ENCODE data around the gene BCKDHB.

BCKDHB gene

DNA sequence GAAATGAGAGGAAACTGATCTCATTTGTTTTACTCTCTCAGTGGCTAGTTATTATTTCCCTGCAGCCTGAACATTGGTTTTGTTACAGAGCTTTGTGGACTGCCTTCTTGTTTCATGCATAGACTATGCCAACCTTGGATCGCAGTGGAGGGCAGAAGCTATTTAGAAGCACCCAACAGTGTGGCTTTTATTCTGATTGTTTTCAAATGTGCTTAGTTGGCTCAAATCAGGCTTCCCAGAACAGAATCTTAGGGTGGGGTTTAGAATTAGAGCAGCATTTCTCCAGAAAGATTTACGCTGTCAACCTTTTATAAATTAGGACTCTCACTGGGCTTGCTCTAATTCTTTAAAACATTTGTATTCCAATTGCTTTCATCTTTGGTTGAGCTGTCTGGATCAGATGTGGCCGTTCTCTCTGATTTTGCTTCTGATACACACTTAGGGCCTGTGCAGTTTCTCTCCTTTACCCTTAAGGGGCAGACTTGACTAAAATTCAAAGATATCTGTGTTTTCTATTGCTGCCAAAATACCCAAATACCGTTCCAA, 210.3 kb downstream of the BCKDHB start:
- H3K9me3 ChIP-seq (ENCODE audit: severe bottlenecking), result no peaks in the 10 kb centered on the region
- DNase-seq (ENCODE audit: low spot score), result no peak
- no peaks in the 10 kb centered on the region for H3K27me3 ChIP-seq (ENCODE audit: insufficient read depth, poor library complexity, severe bottlenecking)
- no peak for ATAC-seq (ENCODE audit: low read depth)
- no peaks in the 10 kb centered on the region for H3K36me3 ChIP-seq (ENCODE audit: low read depth)
- no peaks in the 10 kb centered on the region for H3K4me1 ChIP-seq (ENCODE audit: insufficient read depth, poor library complexity, severe bottlenecking)
- H3K27ac ChIP-seq (ENCODE audit: poor library complexity, severe bottlenecking), result no peak overlapping the region
- no peak for TF ChIP-seq CTCF (IDR thresholded peaks at IDR 0.05; ENCODE audit: poor library complexity, severe bottlenecking)
- H3K4me3 ChIP-seq (ENCODE audit: severe bottlenecking), result no peak overlapping the region

DNA sequence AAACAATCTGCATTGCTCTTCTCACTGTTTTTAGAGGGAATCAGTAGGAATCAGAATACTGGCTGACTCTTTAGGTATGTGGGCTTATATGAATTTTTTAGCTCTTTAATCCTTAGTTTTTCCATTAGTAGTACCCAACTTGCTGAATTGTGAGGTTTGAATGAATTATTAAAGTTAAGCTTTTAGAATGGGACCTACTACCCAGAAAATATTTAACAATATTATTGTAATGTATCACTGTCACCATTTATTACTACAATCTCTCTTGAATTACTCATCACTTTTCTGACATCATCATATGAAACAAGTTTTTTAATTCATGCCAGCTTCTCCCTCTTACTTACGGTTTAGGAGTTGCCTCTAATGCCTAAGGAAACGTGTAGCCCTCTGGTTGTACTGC, 212.7 kb downstream of the BCKDHB start:
- no peak overlapping the region for H3K27ac ChIP-seq (ENCODE audit: poor library complexity, severe bottlenecking)
- no peaks in the 10 kb centered on the region for H3K4me1 ChIP-seq (ENCODE audit: insufficient read depth, poor library complexity, severe bottlenecking)
- DNase-seq (ENCODE audit: low spot score), result no peak
- TF ChIP-seq CTCF (IDR thresholded peaks at IDR 0.05; ENCODE audit: poor library complexity, severe bottlenecking), result no peak
- H3K9me3 ChIP-seq (ENCODE audit: severe bottlenecking), result no peaks in the 10 kb centered on the region
- ATAC-seq (ENCODE audit: low read depth), result peak; percentile 58; the same call in 2 of the 3 replicates
- no peaks in the 10 kb centered on the region for H3K27me3 ChIP-seq (ENCODE audit: insufficient read depth, poor library complexity, severe bottlenecking)
- H3K4me3 ChIP-seq (ENCODE audit: severe bottlenecking), result no peak overlapping the region
- no peaks in the 10 kb centered on the region for H3K36me3 ChIP-seq (ENCODE audit: low read depth)

GRCh38 chr6:80321011-80321410, 214.5 kb downstream of the BCKDHB start:
- TF ChIP-seq CTCF (IDR thresholded peaks at IDR 0.05; ENCODE audit: poor library complexity, severe bottlenecking), result no peak
- Histone ChIP-seq H3K27ac (ENCODE audit: poor library complexity, severe bottlenecking) (no peak overlapping the region), H3K4me1 (ENCODE audit: insufficient read depth, poor library complexity, severe bottlenecking) (no peaks in the 10 kb centered on the region), H3K4me3 (ENCODE audit: severe bottlenecking) (no peak overlapping the region), H3K9me3 (ENCODE audit: severe bottlenecking) (no peaks in the 10 kb centered on the region), H3K36me3 (ENCODE audit: low read depth) (no peaks in the 10 kb centered on the region), H3K27me3 (ENCODE audit: insufficient read depth, poor library complexity, severe bottlenecking) (no peaks in the 10 kb centered on the region)
- DNase-seq (ENCODE audit: low spot score) (no peak), ATAC-seq (ENCODE audit: low read depth) (no peak)

GRCh38 chr6:80325742-80326141, 219.3 kb downstream of the BCKDHB start:
- H3K9me3 ChIP-seq (ENCODE audit: severe bottlenecking), result no peaks in the 10 kb centered on the region
- DNase-seq (ENCODE audit: low spot score), result no peak
- no peaks in the 10 kb centered on the region for H3K36me3 ChIP-seq (ENCODE audit: low read depth)
- H3K4me3 ChIP-seq (ENCODE audit: severe bottlenecking), result no peak overlapping the region
- no peak for TF ChIP-seq CTCF (IDR thresholded peaks at IDR 0.05; ENCODE audit: poor library complexity, severe bottlenecking)
- ATAC-seq (ENCODE audit: low read depth), result no peak
- no peak overlapping the region for H3K27ac ChIP-seq (ENCODE audit: poor library complexity, severe bottlenecking)
- H3K4me1 ChIP-seq (ENCODE audit: insufficient read depth, poor library complexity, severe bottlenecking), result no peaks in the 10 kb centered on the region
- H3K27me3 ChIP-seq (ENCODE audit: insufficient read depth, poor library complexity, severe bottlenecking), result no peaks in the 10 kb centered on the region

- Histone ChIP-seq H3K27me3 (ENCODE audit: insufficient read depth, poor library complexity, severe bottlenecking) (no peaks in the 10 kb centered on the region), H3K4me1 (ENCODE audit: insufficient read depth, poor library complexity, severe bottlenecking) (no peaks in the 10 kb centered on the region), H3K4me3 (ENCODE audit: severe bottlenecking) (no peak overlapping the region), H3K9me3 (ENCODE audit: severe bottlenecking) (no peaks in the 10 kb centered on the region), H3K27ac (ENCODE audit: poor library complexity, severe bottlenecking) (no peak overlapping the region), H3K36me3 (ENCODE audit: low read depth) (no peaks in the 10 kb centered on the region)
- DNase-seq (ENCODE audit: low spot score), result no peak
- ATAC-seq (ENCODE audit: low read depth), result no peak
- TF ChIP-seq CTCF (IDR thresholded peaks at IDR 0.05; ENCODE audit: poor library complexity, severe bottlenecking), result no peak
Measured at GRCh38 chr6:80328652-80329051, 222.2 kb downstream of the BCKDHB start.
